Measurements from ENCODE around the gene NPHP1.

DNA sequence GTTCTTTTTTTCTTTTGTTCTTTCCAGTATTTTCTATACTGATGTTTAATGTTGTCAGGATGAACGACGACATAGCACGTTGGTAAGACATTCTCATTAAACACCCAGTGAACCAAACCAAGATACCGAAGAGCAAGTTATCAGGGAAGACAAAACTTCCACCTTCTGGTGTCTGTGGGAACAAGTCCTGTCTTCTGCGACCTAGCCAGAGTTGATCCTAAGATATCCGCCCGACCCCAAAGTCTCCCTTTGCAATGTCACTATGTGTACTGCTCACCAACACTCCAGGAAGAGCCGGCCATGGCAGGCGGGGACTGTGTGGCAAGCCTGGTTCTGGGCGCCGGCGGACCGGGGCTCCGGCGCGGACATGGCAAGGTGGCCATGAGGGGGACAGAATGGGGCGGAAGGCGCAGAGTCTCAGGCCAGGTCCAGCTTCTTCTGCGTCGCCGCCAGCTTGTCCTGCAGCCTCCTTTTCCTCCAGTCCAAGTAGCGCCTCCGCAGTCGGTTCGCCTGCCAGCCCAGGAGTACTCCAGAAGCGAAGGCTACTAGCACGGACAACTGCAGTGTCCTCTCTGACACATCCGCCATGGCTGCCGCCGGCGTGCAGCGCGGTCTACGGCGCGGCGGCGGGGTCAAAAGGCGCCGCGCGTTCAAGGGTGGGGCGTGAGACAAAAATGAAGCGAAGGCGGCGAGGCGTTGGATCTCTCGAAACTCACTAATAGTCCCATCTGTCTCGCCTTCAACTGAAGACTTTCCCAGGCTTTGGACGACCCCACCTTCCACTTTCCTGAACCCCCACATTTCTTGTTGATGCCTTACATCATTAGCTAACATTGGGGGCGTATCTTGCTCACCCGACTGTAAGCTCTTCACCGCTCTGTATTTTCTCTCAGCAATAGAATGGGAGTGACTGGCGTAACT, 7.4 kb upstream of the NPHP1 start, which contains the start of gene MTLN:
- TF ChIP-seq FOSL1 (IDR thresholded peaks at IDR 0.05; ENCODE audit: insufficient read depth, low read depth, low read length) = no peak
- TF ChIP-seq SP2 (IDR thresholded peaks at IDR 0.05; ENCODE audit: low read length) = no peak
- TF ChIP-seq TAF1 (IDR thresholded peaks at IDR 0.05; ENCODE audit: low read depth, low read length) = peak; percentile 87
- TF ChIP-seq, protein P1, sequence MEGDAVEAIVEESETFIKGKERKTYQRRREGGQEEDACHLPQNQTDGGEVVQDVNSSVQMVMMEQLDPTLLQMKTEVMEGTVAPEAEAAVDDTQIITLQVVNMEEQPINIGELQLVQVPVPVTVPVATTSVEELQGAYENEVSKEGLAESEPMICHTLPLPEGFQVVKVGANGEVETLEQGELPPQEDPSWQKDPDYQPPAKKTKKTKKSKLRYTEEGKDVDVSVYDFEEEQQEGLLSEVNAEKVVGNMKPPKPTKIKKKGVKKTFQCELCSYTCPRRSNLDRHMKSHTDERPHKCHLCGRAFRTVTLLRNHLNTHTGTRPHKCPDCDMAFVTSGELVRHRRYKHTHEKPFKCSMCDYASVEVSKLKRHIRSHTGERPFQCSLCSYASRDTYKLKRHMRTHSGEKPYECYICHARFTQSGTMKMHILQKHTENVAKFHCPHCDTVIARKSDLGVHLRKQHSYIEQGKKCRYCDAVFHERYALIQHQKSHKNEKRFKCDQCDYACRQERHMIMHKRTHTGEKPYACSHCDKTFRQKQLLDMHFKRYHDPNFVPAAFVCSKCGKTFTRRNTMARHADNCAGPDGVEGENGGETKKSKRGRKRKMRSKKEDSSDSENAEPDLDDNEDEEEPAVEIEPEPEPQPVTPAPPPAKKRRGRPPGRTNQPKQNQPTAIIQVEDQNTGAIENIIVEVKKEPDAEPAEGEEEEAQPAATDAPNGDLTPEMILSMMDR (IDR thresholded peaks at IDR 0.05; ENCODE audit: control extremely low read depth in 1 of 3, insufficient read depth in 1 of 3, low read depth in 1 of 3, low read length in 3 of 3) = no peak
- TF ChIP-seq TCF12 (IDR thresholded peaks at IDR 0.05; ENCODE audit: low read depth, low read length) = no peak
- peak; percentile 41 to 84 for TF ChIP-seq POLR2A (IDR thresholded peaks at IDR 0.05; ENCODE audit: control extremely low read depth in 1 of 2, low read depth in 2 of 2, low read length in 2 of 2)
- TF ChIP-seq TEAD4 (IDR thresholded peaks at IDR 0.05; ENCODE audit: low read depth, low read length) = no peak
- TF ChIP-seq, protein P2, sequence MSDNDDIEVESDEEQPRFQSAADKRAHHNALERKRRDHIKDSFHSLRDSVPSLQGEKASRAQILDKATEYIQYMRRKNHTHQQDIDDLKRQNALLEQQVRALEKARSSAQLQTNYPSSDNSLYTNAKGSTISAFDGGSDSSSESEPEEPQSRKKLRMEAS (IDR thresholded peaks at IDR 0.05) = peak; percentile 93
- no peak for TF ChIP-seq GTF2F1 (IDR thresholded peaks at IDR 0.05; ENCODE audit: borderline replicate concordance, low read depth, low read length)
- peak; percentile 80 to 93; a peak in 3 of 4 replicates for TF ChIP-seq SIN3A (conservative IDR thresholded peaks at IDR 0.05 in 1 of 2, IDR thresholded peaks at IDR 0.05 in 1 of 2; ENCODE audit: low read depth in 1 of 2, low read length in 2 of 2)
- no peak for TF ChIP-seq CHD2 (IDR thresholded peaks at IDR 0.05; ENCODE audit: low read length)
- TF ChIP-seq, protein P3, sequence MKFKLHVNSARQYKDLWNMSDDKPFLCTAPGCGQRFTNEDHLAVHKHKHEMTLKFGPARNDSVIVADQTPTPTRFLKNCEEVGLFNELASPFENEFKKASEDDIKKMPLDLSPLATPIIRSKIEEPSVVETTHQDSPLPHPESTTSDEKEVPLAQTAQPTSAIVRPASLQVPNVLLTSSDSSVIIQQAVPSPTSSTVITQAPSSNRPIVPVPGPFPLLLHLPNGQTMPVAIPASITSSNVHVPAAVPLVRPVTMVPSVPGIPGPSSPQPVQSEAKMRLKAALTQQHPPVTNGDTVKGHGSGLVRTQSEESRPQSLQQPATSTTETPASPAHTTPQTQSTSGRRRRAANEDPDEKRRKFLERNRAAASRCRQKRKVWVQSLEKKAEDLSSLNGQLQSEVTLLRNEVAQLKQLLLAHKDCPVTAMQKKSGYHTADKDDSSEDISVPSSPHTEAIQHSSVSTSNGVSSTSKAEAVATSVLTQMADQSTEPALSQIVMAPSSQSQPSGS (IDR thresholded peaks at IDR 0.05; ENCODE audit: low read length) = peak; percentile 72; the same call in 1 of the 2 replicates
- no peak for TF ChIP-seq SRF (IDR thresholded peaks at IDR 0.05; ENCODE audit: low read depth, low read length)
- TF ChIP-seq POLR2AphosphoS5 (IDR thresholded peaks at IDR 0.05; ENCODE audit: low read depth, low read length) = peak; percentile 79
